Stimulated activated CD8-positive, alpha-beta memory T cell treated with anti-CD3 and anti-CD28 coated beads, Interleukin-7, amount 100 ng/mL, for 4 hours (primary cell): ENCODE measurements around the gene PPP2R5B.
"Not testable (repeated sequence)": the region's sequence is repeated elsewhere in the genome, so short reads cannot be mapped to it uniquely, and the experiment has no call there.

Experiments
- DNase-seq, 2 donors: peaks; one replicate each; pipeline ENCODE4 v3.0.0-alpha.2; 2020; ENCODE audit warnings: low read depth in 2 of 2

PPP2R5B gene

DNA sequence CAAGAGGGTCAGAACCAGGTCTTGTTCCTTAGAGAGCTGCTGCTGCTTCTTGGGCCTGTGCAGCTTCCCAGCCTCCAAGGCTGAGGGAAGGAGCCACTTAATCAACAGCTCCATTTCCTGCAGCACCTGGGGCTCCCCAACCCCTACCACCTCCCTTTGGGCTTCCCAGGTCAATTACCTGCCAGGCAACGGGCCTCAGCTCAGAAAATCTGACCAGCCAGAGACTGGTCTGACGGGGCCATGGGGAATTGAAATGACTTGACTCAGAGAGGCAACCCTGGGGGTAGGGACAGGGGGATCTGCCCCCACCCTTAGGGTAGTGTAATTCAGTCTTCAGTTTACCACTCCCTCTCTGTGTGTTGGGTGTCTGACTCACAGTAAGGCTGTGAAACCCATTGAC is 52.2 kb downstream of the PPP2R5B start:
- no peak for DNase-seq

DNA sequence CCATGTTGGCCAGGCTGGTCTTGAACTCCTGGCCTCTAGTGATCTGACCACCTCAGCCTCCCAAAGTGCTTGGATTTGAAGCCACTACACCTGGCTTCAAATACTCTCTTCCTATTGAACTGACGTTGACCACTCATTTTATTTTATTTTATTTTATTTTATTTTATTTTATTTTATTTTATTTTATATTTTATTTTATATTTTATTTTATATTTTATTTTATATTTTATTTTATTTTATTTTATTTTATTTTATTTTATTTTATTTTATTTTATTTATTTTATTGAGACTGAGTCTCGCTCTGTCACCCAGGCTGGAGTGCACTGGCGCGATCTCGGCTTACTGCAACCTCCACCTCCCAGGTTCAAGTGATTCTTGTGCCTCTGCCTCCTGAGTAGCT is 58.9 kb downstream of the PPP2R5B start:
- DNase-seq: not testable (repeated sequence)
